SJSA1 (cell line): Measurements from ENCODE around the gene MGRN1. TPM values are rescaled to one million over a fixed set of nuclear protein-coding genes. Genes with fewer than 3 reads are reported as not detected.

ENCODE experiments used
- DNase-seq, 2 experiments: peaks; one replicate each; pipeline ENCODE4 v3.0.0-alpha.2; 2015 to 2020; ENCODE audit warnings: low spot score in 2 of 2, low read depth in 1 of 2
- H3K27ac ChIP-seq: fragments of 250-450 bp; sonication (Bioruptor Pico); 2 replicates; pipeline ENCODE4 v1.5.1; 2020; ENCODE audit warnings: mild to moderate bottlenecking, moderate library complexity
- H3K27me3 ChIP-seq: fragments of 250-450 bp; sonication (Bioruptor Pico); replicated peaks from 2 replicates; pipeline ENCODE4 v1.5.1; 2020; ENCODE audit warnings: mild to moderate bottlenecking, moderate library complexity
- H3K36me3 ChIP-seq: fragments of 250-450 bp; sonication (Bioruptor Pico); 2 replicates; pipeline ENCODE4 v1.5.1; 2020; ENCODE audit warnings: mild to moderate bottlenecking
- H3K4me1 ChIP-seq: fragments of 250-450 bp; sonication (Bioruptor Pico); replicated peaks from 2 replicates; pipeline ENCODE4 v1.6.1; 2021; ENCODE audit warnings: mild to moderate bottlenecking
- H3K4me3 ChIP-seq: fragments of 250-450 bp; sonication (Bioruptor Pico); 2 replicates; pipeline ENCODE4 v1.5.1; 2020; ENCODE audit warnings: mild to moderate bottlenecking
- H3K9me3 ChIP-seq: fragments of 250-450 bp; sonication (Bioruptor Pico); replicated peaks from 2 replicates; pipeline ENCODE4 v1.5.1; 2020; ENCODE audit warnings: mild to moderate bottlenecking
- total RNA-seq: library from RNA; depleted of rRNA; stranded (reverse); fragments of >200 nt; shearing (Covaris generic); gene quantifications from 2 replicates; pipeline ENCODE4 v1.2.3, GENCODE V29; 2014

Gene MGRN1
- total RNA-seq, 1 experiment from 2014 or later = 15.0 TPM

DNA sequence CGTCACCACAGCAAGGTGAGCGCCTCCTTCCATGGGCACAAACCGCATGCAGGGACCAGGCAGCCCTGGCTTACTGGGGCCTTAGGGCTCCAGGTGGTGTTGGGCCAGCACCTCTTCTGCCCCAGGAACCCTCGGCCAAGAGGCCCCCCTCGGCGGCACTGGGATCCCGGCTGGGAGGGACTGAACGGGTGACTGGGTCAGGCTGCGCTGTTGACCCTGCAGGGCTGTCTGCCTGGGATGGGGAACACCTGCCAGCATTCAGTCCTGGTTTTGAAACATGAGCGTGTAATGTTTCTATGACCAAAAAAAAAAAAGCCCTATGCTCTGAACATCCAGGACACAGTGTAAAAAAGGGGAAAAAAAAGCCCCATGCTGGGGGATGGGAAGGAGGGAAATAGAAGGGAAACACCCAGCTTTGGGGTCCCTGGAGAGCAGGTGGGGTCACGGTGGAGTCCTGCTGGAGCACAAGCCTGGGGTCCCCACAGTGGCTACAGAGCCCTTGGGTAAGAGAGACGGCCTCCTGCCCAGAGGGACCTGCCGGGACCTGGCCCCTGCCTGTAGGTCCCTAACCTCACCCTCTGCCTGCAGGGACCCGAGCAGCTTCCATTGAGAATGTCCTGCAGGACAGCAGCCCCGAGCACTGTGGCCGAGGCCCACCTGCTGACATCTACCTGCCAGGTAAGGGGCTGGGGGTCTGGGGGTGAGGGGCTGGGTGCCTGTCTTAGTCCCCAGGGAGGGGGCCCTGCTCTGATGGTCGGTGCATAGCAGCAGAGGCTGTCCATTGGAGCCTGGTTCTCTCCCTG lies 58.8 kb downstream of the MGRN1 start:
- H3K4me3 ChIP-seq = no peak overlapping the region
- DNase-seq = no peak
- no peaks in the 10 kb centered on the region for H3K27me3 ChIP-seq
- peaks cover 71% of the 10 kb centered on the region for H3K36me3 ChIP-seq
- H3K27ac ChIP-seq = no peak overlapping the region
- H3K4me1 ChIP-seq = no peaks in the 10 kb centered on the region
- H3K9me3 ChIP-seq = no peaks in the 10 kb centered on the region

- DNase-seq = no peak
- H3K4me1 ChIP-seq = no peaks in the 10 kb centered on the region
- H3K36me3 ChIP-seq = peaks cover 76% of the 10 kb centered on the region
- H3K27me3 ChIP-seq = no peaks in the 10 kb centered on the region
- H3K27ac ChIP-seq = no peak overlapping the region
- H3K4me3 ChIP-seq = no peak overlapping the region
- H3K9me3 ChIP-seq = no peaks in the 10 kb centered on the region
Measured at GRCh38 chr16:4684058-4684715, 59.6 kb downstream of the MGRN1 start.

- DNase-seq = no peak
- Histone ChIP-seq H3K27ac (no peak overlapping the region), H3K4me3 (no peak overlapping the region), H3K36me3 (peaks cover 78% of the 10 kb centered on the region), H3K4me1 (no peaks in the 10 kb centered on the region), H3K9me3 (no peaks in the 10 kb centered on the region), H3K27me3 (no peaks in the 10 kb centered on the region)
Measured at GRCh38 chr16:4684763-4685162, 60.1 kb downstream of the MGRN1 start.

- Histone ChIP-seq H3K4me1 (no peaks in the 10 kb centered on the region), H3K27ac (no peak overlapping the region), H3K36me3 (peaks cover 75% of the 10 kb centered on the region), H3K27me3 (no peaks in the 10 kb centered on the region), H3K9me3 (no peaks in the 10 kb centered on the region), H3K4me3 (no peak overlapping the region)
- DNase-seq = no peak
Measured at GRCh38 chr16:4685292-4685691, 60.7 kb downstream of the MGRN1 start.

- H3K4me1 ChIP-seq = no peaks in the 10 kb centered on the region
- DNase-seq = no peak
- H3K27me3 ChIP-seq = no peaks in the 10 kb centered on the region
- peaks cover 74% of the 10 kb centered on the region for H3K36me3 ChIP-seq
- H3K27ac ChIP-seq = no peak overlapping the region
- H3K4me3 ChIP-seq = no peak overlapping the region
- H3K9me3 ChIP-seq = no peaks in the 10 kb centered on the region
Measured at GRCh38 chr16:4685776-4686496, 61.3 kb downstream of the MGRN1 start.

- peaks cover 68% of the 10 kb centered on the region for H3K36me3 ChIP-seq
- H3K27ac ChIP-seq = no peak overlapping the region
- H3K27me3 ChIP-seq = no peaks in the 10 kb centered on the region
Measured at GRCh38 chr16:4686497-4687210, 62.0 kb downstream of the MGRN1 start.

DNA sequence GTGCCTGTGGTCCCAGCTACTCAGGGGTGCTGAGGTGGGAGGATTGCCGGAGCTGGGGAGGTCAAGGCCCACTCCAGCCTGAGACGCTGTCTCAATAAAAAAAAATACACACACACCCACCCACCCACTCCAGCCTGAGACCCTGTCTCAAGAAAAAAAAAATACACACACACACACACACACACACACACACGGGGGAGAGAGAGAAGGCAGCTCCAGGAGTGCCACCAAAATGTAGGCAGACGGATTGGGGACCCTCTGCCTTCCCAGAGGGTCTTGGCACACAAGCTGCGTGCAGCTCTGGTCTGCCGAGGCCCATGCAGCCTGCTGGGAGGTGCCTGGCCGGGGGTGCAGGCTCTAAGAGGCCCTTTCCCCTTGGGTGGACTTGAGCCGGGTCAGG lies 62.8 kb downstream of the MGRN1 start:
- H3K9me3 ChIP-seq = no peaks in the 10 kb centered on the region
- no peaks in the 10 kb centered on the region for H3K27me3 ChIP-seq
- peaks cover 60% of the 10 kb centered on the region for H3K36me3 ChIP-seq
- no peak for DNase-seq
- no peak overlapping the region for H3K4me3 ChIP-seq
- H3K4me1 ChIP-seq = peaks cover 2% of the 10 kb centered on the region
- H3K27ac ChIP-seq = no peak overlapping the region

More at GRCh38 chr16:4686497-4687210, 62.0 kb downstream of the MGRN1 start:
- H3K4me3 ChIP-seq = no peak overlapping the region
- H3K4me1 ChIP-seq = no peaks in the 10 kb centered on the region
- H3K9me3 ChIP-seq = no peaks in the 10 kb centered on the region
- DNase-seq = no peak

- Histone ChIP-seq H3K9me3 (no peaks in the 10 kb centered on the region), H3K4me1 (peaks cover 8% of the 10 kb centered on the region), H3K4me3 (no peak overlapping the region), H3K36me3 (peaks cover 53% of the 10 kb centered on the region), H3K27me3 (no peaks in the 10 kb centered on the region), H3K27ac (no peak overlapping the region)
- no peak for DNase-seq
Measured at GRCh38 chr16:4687946-4688673, 63.5 kb downstream of the MGRN1 start.

- Histone ChIP-seq H3K27me3 (no peaks in the 10 kb centered on the region), H3K36me3 (peaks cover 50% of the 10 kb centered on the region), H3K27ac (no peak overlapping the region), H3K4me3 (no peak overlapping the region), H3K4me1 (peaks cover 10% of the 10 kb centered on the region), H3K9me3 (no peaks in the 10 kb centered on the region)
- DNase-seq = no peak
Measured at GRCh38 chr16:4688674-4689045, 64.0 kb downstream of the MGRN1 start.

GRCh38 chr16:4689091-4689671 lies 64.6 kb downstream of the MGRN1 start:
- Histone ChIP-seq H3K4me3 (no peak overlapping the region), H3K36me3 (peaks cover 51% of the 10 kb centered on the region), H3K4me1 (peaks cover 10% of the 10 kb centered on the region), H3K27ac (no peak overlapping the region), H3K9me3 (no peaks in the 10 kb centered on the region), H3K27me3 (no peaks in the 10 kb centered on the region)
- DNase-seq = no peak

DNA sequence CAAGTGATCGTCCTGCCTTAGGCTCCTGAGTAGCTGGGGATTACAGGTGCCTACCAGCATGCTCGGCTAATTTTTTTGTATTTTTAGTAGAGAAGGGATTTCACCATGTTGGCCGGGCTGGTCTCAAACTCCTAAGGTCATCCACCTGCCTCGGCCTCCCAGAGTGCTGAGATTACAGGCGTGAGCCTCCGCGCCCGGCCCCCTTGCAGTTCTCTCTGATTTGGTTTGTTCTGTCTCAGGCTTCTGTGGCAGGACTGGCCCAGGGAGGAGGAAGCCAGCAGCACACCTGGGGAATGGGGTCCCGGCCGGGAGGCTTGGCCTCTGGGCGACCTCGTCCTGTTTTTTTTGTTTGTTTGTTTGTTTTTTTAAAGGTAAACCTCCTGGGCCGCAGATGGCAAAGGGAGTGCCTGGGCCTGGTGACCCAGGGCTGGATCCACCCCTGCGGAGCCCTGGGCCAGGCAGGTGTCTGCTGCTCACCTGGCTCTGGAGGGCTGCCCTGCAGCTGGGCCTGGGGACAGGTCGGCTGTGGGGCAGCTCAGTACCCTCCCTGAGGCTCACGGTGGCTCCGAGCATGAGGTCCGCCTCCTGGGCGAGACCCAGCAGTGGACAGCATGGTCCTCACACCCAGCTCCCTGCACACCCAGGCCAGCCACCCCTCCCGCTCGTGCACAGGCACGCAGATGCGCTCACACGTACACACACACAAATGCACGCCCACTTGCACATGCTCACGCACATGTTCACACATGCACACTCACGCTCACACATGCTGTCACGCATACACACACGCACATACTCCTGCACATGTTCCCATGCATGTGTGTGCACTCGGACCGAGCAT lies 65.5 kb downstream of the MGRN1 start:
- H3K9me3 ChIP-seq = no peaks in the 10 kb centered on the region
- H3K4me1 ChIP-seq = peaks cover 14% of the 10 kb centered on the region
- peaks cover 47% of the 10 kb centered on the region for H3K36me3 ChIP-seq
- no peak for DNase-seq
- H3K4me3 ChIP-seq = no peak overlapping the region
- no peaks in the 10 kb centered on the region for H3K27me3 ChIP-seq
- no peak overlapping the region for H3K27ac ChIP-seq

DNA sequence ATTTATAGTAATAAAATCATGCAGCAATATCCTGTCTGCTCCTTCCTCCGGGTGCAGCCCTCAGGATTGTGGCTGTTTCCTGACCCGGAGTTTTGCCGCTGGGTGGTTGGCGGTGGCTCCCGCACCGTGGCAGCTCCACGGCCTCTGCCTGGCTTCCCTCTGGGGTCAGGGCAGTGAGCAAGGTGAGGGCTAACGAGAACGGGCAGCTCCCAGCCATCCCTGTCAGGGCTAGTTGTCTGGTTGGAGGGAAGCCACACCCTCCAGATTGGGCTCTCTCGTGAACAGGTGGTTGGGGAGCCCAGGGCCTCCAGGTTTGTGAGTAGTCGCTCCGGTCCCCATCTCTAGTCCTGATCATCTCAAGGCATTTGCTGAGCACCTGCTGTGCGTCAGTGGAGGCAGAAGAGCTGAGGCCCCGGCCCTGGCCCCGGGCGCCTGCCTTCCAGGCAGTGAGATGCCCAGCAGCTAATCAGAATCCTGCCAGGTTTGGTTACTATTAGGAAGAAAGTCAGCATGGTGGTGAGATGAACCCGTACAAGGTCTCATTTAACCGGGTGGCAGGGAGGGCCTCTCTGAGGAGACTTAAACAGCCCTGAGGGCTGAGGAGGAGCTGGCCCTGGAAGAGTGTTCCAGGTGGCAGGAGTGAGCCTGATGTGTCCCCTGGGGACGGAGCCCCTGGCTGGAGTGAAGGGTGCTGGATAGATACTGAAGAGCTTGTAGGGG lies 66.5 kb downstream of the MGRN1 start:
- Histone ChIP-seq H3K4me1 (peaks cover 14% of the 10 kb centered on the region), H3K9me3 (no peaks in the 10 kb centered on the region), H3K4me3 (no peak overlapping the region), H3K27ac (no peak overlapping the region), H3K27me3 (no peaks in the 10 kb centered on the region), H3K36me3 (peaks cover 47% of the 10 kb centered on the region)
- no peak for DNase-seq
